Measurements from ENCODE around the gene CMSS1. TPM values are rescaled to one million over a fixed set of nuclear protein-coding genes. Genes with fewer than 3 reads are reported as not detected.

The CMSS1 gene
- polyA plus RNA-seq, 1 of the 3 experiments (the other 2 are of a cell fraction), result 9.1 TPM

GRCh38 chr3:99969136-99969535 lies 151.5 kb downstream of the CMSS1 start (continued):
- TF ChIP-seq ZBTB33 (IDR thresholded peaks at IDR 0.05; ENCODE audit: borderline replicate concordance, low read depth) (no peak), SIN3A (IDR thresholded peaks at IDR 0.05; ENCODE audit: borderline replicate concordance, low read depth, low read length) (no peak), USF1 (IDR thresholded peaks at IDR 0.05; ENCODE audit: borderline replicate concordance, low read depth) (no peak)

- H3K4me3 ChIP-seq (ENCODE audit: low read depth in 2 of 2, low read length in 1 of 2), result no peak overlapping the region
- H3K9me2 ChIP-seq, result no peaks in the 10 kb centered on the region
- H3K27me3 ChIP-seq (ENCODE audit: insufficient read depth), result no peaks in the 10 kb centered on the region
- no peaks in the 10 kb centered on the region for H3K36me3 ChIP-seq (replicated peaks in 1 of 2; ENCODE audit: control insufficient read depth in 1 of 2, insufficient read depth in 2 of 2, low read length in 1 of 2)
- no peak for TF ChIP-seq USF1 (IDR thresholded peaks at IDR 0.05; ENCODE audit: borderline replicate concordance, low read depth)
- no peak for TF ChIP-seq MAX (IDR thresholded peaks at IDR 0.05; ENCODE audit: low read depth)
- TF ChIP-seq FOSL2 (IDR thresholded peaks at IDR 0.05; ENCODE audit: borderline replicate concordance, low read depth), result no peak
- TF ChIP-seq NFIC (IDR thresholded peaks at IDR 0.05; ENCODE audit: borderline replicate concordance), result no peak
- TF ChIP-seq MEF2A (IDR thresholded peaks at IDR 0.05; ENCODE audit: borderline replicate concordance, low read depth), result no peak
- no peak for TF ChIP-seq ZBTB33 (IDR thresholded peaks at IDR 0.05; ENCODE audit: borderline replicate concordance, low read depth)
- no peak for TF ChIP-seq CHD2 (IDR thresholded peaks at IDR 0.05; ENCODE audit: low read length, partially characterized antibody)
- no peak for TF ChIP-seq TEAD4 (IDR thresholded peaks at IDR 0.05; ENCODE audit: borderline replicate concordance, insufficient read depth)
- TF ChIP-seq EP300 (IDR thresholded peaks at IDR 0.05; ENCODE audit: borderline replicate concordance in 1 of 2, low read depth in 1 of 2, low read length in 1 of 2), result no peak
- TF ChIP-seq CTCF (IDR thresholded peaks at IDR 0.05), result no peak
- no peak for TF ChIP-seq TCF12 (IDR thresholded peaks at IDR 0.05)
- no peak for TF ChIP-seq YY1 (IDR thresholded peaks at IDR 0.05; ENCODE audit: low read depth)
- TF ChIP-seq MXI1 (IDR thresholded peaks at IDR 0.05; ENCODE audit: low read depth, low read length), result no peak
- 100% methylated on average over 1 of the region's 1 CpG for WGBS (ENCODE audit: low lambda C conversion rate)
- no peak for DNase-seq
- no peaks in the 10 kb centered on the region for H4K20me1 ChIP-seq (ENCODE audit: insufficient read depth)
- ChIA-PET CTCF (no interaction called here), POLR2A (no interaction called here)
- H2AFZ ChIP-seq (ENCODE audit: low read depth), result no peak overlapping the region
- no peaks in the 10 kb centered on the region for H3K9me3 ChIP-seq
- no peak overlapping the region for H3K4me2 ChIP-seq
- H3F3A ChIP-seq (replicated peaks; ENCODE audit: insufficient read depth), result no peaks in the 10 kb centered on the region
- no peak overlapping the region for H3K27ac ChIP-seq (ENCODE audit: low read depth in 2 of 2, low read length in 1 of 2)
- H3K4me1 ChIP-seq (ENCODE audit: control insufficient read depth in 1 of 2, insufficient read depth in 2 of 2, low read depth in 1 of 2, low read length in 1 of 2), result no peaks in the 10 kb centered on the region
- H3K9ac ChIP-seq, result no peak overlapping the region
- H3K79me2 ChIP-seq (ENCODE audit: insufficient read depth), result no peaks in the 10 kb centered on the region
Measured at GRCh38 chr3:99970198-99970597, 152.5 kb downstream of the CMSS1 start.

Data from SK-N-SH (cell line).